Measurements from ENCODE around the gene OGG1. TPM values are rescaled to one million over a fixed set of nuclear protein-coding genes. Genes with fewer than 3 reads are reported as not detected.

The OGG1 gene
- total RNA-seq, 2 donors from 2014 or later = 10.8 to 12.2 TPM

GRCh38 chr3:9729419-9729818 is 20.3 kb upstream of the OGG1 start:
- no peaks in the 10 kb centered on the region for H3K9me3 ChIP-seq
- no peak for TF ChIP-seq CTCF (IDR thresholded peaks at IDR 0.05)
- no peak for DNase-seq (ENCODE audit: low spot score)
- no peak overlapping the region for H3K4me3 ChIP-seq
- H3K27ac ChIP-seq = no peak overlapping the region
- H3K4me1 ChIP-seq = peaks cover 0 to 21% of the 10 kb centered on the region in 2 donors
- no peaks in the 10 kb centered on the region for H3K27me3 ChIP-seq
- H3K36me3 ChIP-seq = peaks cover 3% of the 10 kb centered on the region

GRCh38 chr3:9730657-9731205 is 19.0 kb upstream of the OGG1 start:
- no peaks in the 10 kb centered on the region for H3K27me3 ChIP-seq
- DNase-seq (ENCODE audit: low spot score) = no peak
- H3K36me3 ChIP-seq = peaks cover 13% of the 10 kb centered on the region
- H3K4me3 ChIP-seq = peak overlapping the region; percentile 93 to 100
- H3K9me3 ChIP-seq = no peaks in the 10 kb centered on the region
- TF ChIP-seq CTCF (IDR thresholded peaks at IDR 0.05) = no peak
- H3K4me1 ChIP-seq = peaks cover 0 to 21% of the 10 kb centered on the region in 2 donors
- H3K27ac ChIP-seq = peak overlapping the region; percentile 93 to 96

DNA sequence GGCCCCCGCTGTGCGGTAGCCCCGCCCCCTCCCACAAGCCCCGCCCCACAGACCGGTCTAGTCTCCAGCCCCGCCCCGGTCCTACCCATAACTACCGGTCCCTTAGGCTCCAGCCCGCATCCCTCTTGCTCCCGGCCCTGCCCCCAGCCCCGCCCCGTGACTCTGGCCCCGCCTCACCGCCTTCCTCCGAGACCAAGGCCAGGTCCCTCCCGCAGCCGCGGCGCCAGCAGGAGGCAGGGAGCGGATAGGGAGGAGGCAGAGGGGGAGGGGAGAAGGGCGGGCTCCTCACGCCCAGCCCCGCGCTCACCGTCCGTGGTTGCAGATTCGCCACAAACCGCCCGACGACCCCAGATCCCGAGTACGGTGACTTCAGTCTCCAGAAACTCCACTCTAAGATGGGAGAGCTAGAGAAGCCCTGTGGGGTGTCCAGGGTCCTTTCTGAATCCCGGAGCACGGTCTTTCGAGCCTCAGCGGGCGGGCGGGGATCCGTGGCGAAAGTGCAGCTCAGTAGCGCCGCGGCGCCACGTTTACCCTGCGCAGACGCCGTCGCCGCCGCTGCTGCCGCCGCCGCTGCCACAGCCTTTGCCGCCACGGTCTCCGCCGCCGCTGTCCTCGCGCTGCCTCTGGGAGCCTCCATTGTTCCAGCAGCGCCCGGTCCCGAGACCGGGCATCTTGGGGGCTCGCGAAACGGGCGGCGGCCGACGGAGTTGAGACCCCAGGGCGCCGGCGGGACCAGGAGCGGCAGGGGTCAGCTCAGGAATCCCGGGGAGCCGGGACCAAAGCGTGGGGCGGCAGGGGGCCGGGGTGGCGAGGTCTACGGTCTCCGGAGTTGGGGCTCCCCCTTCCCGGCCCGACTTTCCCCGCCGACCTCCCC is 18.3 kb upstream of the OGG1 start, which contains the start of gene BRPF1:
BRPF1 (plus strand) TSS at position 530 of the 874 bp plus-strand sequence. CDS start 2,406 bp downstream, outside the sequence.
- Histone ChIP-seq H3K9me3 (no peaks in the 10 kb centered on the region), H3K27me3 (no peaks in the 10 kb centered on the region), H3K4me1 (peaks cover 0 to 25% of the 10 kb centered on the region in 2 donors), H3K27ac (peak within 1 kb of the TSS; percentile 93 to 96), H3K4me3 (peak within 1 kb of the TSS; percentile 93 to 100), H3K36me3 (peaks cover 13% of the 10 kb centered on the region)
- TF ChIP-seq CTCF (IDR thresholded peaks at IDR 0.05) = peak in 1 of 2 donors; percentile 23
- peak; percentile 99 for DNase-seq (ENCODE audit: low spot score)

DNA sequence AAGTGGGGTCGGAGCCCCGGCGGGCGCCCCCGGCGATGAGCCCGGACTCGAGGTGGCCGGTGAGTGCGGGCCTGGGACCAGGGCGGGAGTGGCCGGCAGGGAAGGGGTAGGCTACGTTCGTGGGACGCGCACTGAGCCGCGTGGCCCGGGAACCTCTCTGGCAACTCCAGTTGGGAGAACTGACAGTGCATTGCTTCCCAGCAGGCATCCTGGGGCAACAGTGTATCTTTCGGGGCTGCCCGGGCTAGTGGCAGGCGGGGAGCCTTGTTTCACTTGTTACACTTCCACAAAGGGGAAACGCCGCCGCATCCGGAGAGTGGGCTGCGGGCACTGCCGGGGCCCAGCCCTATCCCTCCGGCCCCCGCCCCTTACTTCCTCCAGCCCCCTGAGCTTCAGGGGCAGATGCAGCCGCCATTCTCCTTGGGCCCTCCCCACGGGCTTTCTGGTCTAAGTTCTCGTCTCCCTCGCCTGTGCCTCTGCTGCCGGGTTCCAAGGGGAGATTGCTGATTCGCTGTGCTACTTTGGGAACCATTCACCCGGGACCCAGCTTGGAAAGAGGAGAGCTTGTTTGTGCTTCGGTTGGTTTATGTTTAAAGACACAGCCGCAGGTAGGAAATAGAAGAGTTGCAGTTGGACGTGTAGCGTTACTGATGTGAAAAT is 17.5 kb upstream of the OGG1 start:
- Histone ChIP-seq H3K27me3 (no peaks in the 10 kb centered on the region), H3K9me3 (no peaks in the 10 kb centered on the region), H3K36me3 (peaks cover 18% of the 10 kb centered on the region), H3K27ac (peak overlapping the region; percentile 93 to 96), H3K4me1 (peaks cover 0 to 29% of the 10 kb centered on the region in 2 donors), H3K4me3 (peak overlapping the region; percentile 93 to 100)
- no peak for DNase-seq (ENCODE audit: low spot score)
- no peak for TF ChIP-seq CTCF (IDR thresholded peaks at IDR 0.05)

GRCh38 chr3:9732740-9733115 is 17.0 kb upstream of the OGG1 start:
- TF ChIP-seq CTCF (IDR thresholded peaks at IDR 0.05) = no peak
- Histone ChIP-seq H3K4me3 (peak overlapping the region; percentile 93 to 100), H3K27me3 (no peaks in the 10 kb centered on the region), H3K4me1 (peaks cover 0 to 29% of the 10 kb centered on the region in 2 donors), H3K9me3 (no peaks in the 10 kb centered on the region), H3K27ac (no peak overlapping the region), H3K36me3 (peaks cover 22% of the 10 kb centered on the region)
- DNase-seq (ENCODE audit: low spot score) = no peak
